Common myeloid progenitor, CD34-positive (primary cell): ENCODE data around the gene MAGEA11. TPM values are rescaled to one million over a fixed set of nuclear protein-coding genes. Genes with fewer than 3 reads are reported as not detected.
"Not testable (repeated sequence)": the region's sequence is repeated elsewhere in the genome, so short reads cannot be mapped to it uniquely, and the experiment has no call there.

ENCODE experiments used
- CTCF ChIA-PET: fragments of 350-600 bp; sonication (Branson Sonifier 250); formaldehyde crosslinking; loops from one replicate; lab custom pipeline; 2021; ENCODE audit warnings: antibody characterized with exemption; lab: Charles Lee
- POLR2A ChIA-PET: fragments of 350-600 bp; sonication (Branson Sonifier 250); formaldehyde crosslinking; loops from one replicate; lab custom pipeline; 2021; ENCODE audit warnings: antibody characterized with exemption; lab: Charles Lee
- DNase-seq, 3 donors: peaks; one replicate each; pipeline versions ENCODE4 v3.0.0 to v3.0.0-alpha.2; 2013
- H3K27ac ChIP-seq, 2 experiments: 1 replicate in 1 of 2; 2 replicates in 1 of 2; pipeline ENCODE4 v1.7.0; 2013; ENCODE audit warnings: inconsistent platforms in 2 of 2, low read length in 2 of 2, mild to moderate bottlenecking in 2 of 2, low read depth in 1 of 2, moderate library complexity in 1 of 2; ENCODE audit not compliant: severe bottlenecking in 2 of 2, insufficient read depth in 1 of 2, poor library complexity in 1 of 2
- H3K27me3 ChIP-seq, 5 experiments: replicated peaks in 2 of 5; 1 replicate in 3 of 5; 2 replicates in 2 of 5; pipeline versions ENCODE4 v1.6.1 to v1.7.0; 2013; ENCODE audit warnings: low read length in 4 of 5, mild to moderate bottlenecking in 2 of 5, moderate library complexity in 2 of 5, inconsistent platforms in 1 of 5; ENCODE audit not compliant: insufficient read depth in 5 of 5, control insufficient read depth in 4 of 5
- H3K36me3 ChIP-seq, 4 experiments: 1 replicate in 2 of 4; 2 replicates in 2 of 4; pipeline versions ENCODE4 v1.6.1 to v1.7.0; 2013; ENCODE audit warnings: low read length in 3 of 4, control low read depth in 1 of 4, mild to moderate bottlenecking in 1 of 4; ENCODE audit not compliant: control insufficient read depth in 4 of 4, insufficient read depth in 4 of 4
- H3K4me1 ChIP-seq, 4 experiments: 1 replicate in 3 of 4; 2 replicates in 1 of 4; pipeline versions ENCODE4 v1.6.1 to v1.7.1; 2013; ENCODE audit warnings: low read length in 3 of 4, mild to moderate bottlenecking in 3 of 4, control low read depth in 1 of 4, inconsistent platforms in 1 of 4, moderate library complexity in 1 of 4; ENCODE audit not compliant: control insufficient read depth in 4 of 4, insufficient read depth in 4 of 4; ENCODE audit errors: control extremely low read depth in 1 of 4
- H3K4me3 ChIP-seq, 7 experiments: 1 replicate in 4 of 7; 2 replicates in 3 of 7; pipeline versions ENCODE4 v1.5.1 to v1.7.0; 2013; ENCODE audit warnings: mild to moderate bottlenecking in 7 of 7, low read length in 6 of 7, moderate library complexity in 6 of 7, inconsistent platforms in 2 of 7, low read depth in 2 of 7, control low read depth in 1 of 7; ENCODE audit not compliant: insufficient read depth in 4 of 7, control insufficient read depth in 1 of 7; ENCODE audit errors: extremely low read depth in 1 of 7
- H3K9me3 ChIP-seq, 5 experiments: 1 replicate in 4 of 5; 2 replicates in 1 of 5; pipeline versions ENCODE4 v1.6.1 to v1.7.1; 2013; ENCODE audit warnings: low read length in 4 of 5, mild to moderate bottlenecking in 2 of 5, inconsistent platforms in 1 of 5, low read depth in 1 of 5, moderate library complexity in 1 of 5; ENCODE audit not compliant: control insufficient read depth in 4 of 5, insufficient read depth in 2 of 5; ENCODE audit errors: control extremely low read depth in 1 of 5
- WGBS: methylation state at CpG from one replicate; pipeline ENCODE4 v1.1.5; 2013; ENCODE audit not compliant: insufficient coverage; 5-methylcytosine and 5-hydroxymethylcytosine counted together
- polyA plus RNA-seq: library from polyadenylated mRNA; unstranded; fragments of 120-200 nt; gene quantifications from one replicate; pipeline ENCODE4 v1.2.1, GENCODE V29; 2013

MAGEA11 gene
- not detected for polyA plus RNA-seq

- H3K4me3 ChIP-seq = no peak within 1 kb of the TSS
- H3K36me3 ChIP-seq = no peaks in the 10 kb centered on the region
- no peak within 1 kb of the TSS for H3K27ac ChIP-seq
- 85% methylated on average over 8 of the region's 29 CpGs for WGBS
- no peaks in the 10 kb centered on the region for H3K9me3 ChIP-seq
- no peaks in the 10 kb centered on the region for H3K4me1 ChIP-seq
- DNase-seq = no peak
- ChIA-PET CTCF (no interaction called here), POLR2A (no interaction called here)
- H3K27me3 ChIP-seq = peaks cover 0 to 2% (median 0%) of the 10 kb centered on the region in 5 experiments
Measured at GRCh38 chrX:149711545-149712236, at the start of gene MAGEA11. MAGEA11 (plus strand) TSS chrX:149712060; CDS start chrX:149713160, 1,100 bp downstream.

- WGBS = no CpG with 5 or more reads among the region's 3 CpGs
- POLR2A ChIA-PET, H3K9me3 ChIP-seq, CTCF ChIA-PET, H3K4me1 ChIP-seq, H3K27me3 ChIP-seq, DNase-seq, H3K27ac ChIP-seq, H3K36me3 ChIP-seq, H3K4me3 ChIP-seq: not testable (repeated sequence)
Measured at GRCh38 chrX:149675088-149675487, 36.8 kb upstream of the MAGEA11 start.

GRCh38 chrX:149675554-149675953 is 36.3 kb upstream of the MAGEA11 start:
- H3K27me3 ChIP-seq, H3K36me3 ChIP-seq, H3K4me3 ChIP-seq, H3K9me3 ChIP-seq, POLR2A ChIA-PET, H3K4me1 ChIP-seq, DNase-seq, H3K27ac ChIP-seq, CTCF ChIA-PET: not testable (repeated sequence)
- no CpG with 5 or more reads among the region's 8 CpGs for WGBS

GRCh38 chrX:149679164-149679678 is 32.6 kb upstream of the MAGEA11 start:
- DNase-seq, POLR2A ChIA-PET, H3K9me3 ChIP-seq, CTCF ChIA-PET, H3K4me3 ChIP-seq, H3K36me3 ChIP-seq, H3K27me3 ChIP-seq, H3K27ac ChIP-seq, H3K4me1 ChIP-seq: not testable (repeated sequence)
- no CpG with 5 or more reads among the region's 4 CpGs for WGBS

- no peaks in the 10 kb centered on the region for H3K9me3 ChIP-seq
- H3K4me3 ChIP-seq = no peak overlapping the region
- WGBS = 73% methylated on average over 2 of the region's 2 CpGs
- ChIA-PET CTCF (no interaction called here), POLR2A (no interaction called here)
- H3K36me3 ChIP-seq = no peaks in the 10 kb centered on the region
- no peak for DNase-seq
- H3K4me1 ChIP-seq = no peaks in the 10 kb centered on the region
- no peaks in the 10 kb centered on the region for H3K27me3 ChIP-seq
- H3K27ac ChIP-seq = no peak overlapping the region
Measured at GRCh38 chrX:149681182-149681581, 30.7 kb upstream of the MAGEA11 start.

GRCh38 chrX:149682031-149682430 is 29.8 kb upstream of the MAGEA11 start:
- Histone ChIP-seq H3K27me3 (no peaks in the 10 kb centered on the region), H3K36me3 (no peaks in the 10 kb centered on the region), H3K9me3 (no peaks in the 10 kb centered on the region), H3K4me1 (no peaks in the 10 kb centered on the region), H3K4me3 (no peak overlapping the region), H3K27ac (no peak overlapping the region)
- ChIA-PET CTCF (no interaction called here), POLR2A (no interaction called here)
- DNase-seq = no peak
- WGBS = 89% methylated on average over 3 of the region's 3 CpGs

GRCh38 chrX:149682956-149683947 is 28.6 kb upstream of the MAGEA11 start:
- DNase-seq = no peak
- peaks cover 0 to 3% (median 0%) of the 10 kb centered on the region in 5 experiments for H3K27me3 ChIP-seq
- no peaks in the 10 kb centered on the region for H3K4me1 ChIP-seq
- H3K27ac ChIP-seq = no peak overlapping the region
- 63% methylated on average over 6 of the region's 9 CpGs for WGBS
- H3K36me3 ChIP-seq = no peaks in the 10 kb centered on the region
- POLR2A ChIA-PET = no interaction called here
- CTCF ChIA-PET = no interaction called here
- H3K9me3 ChIP-seq = no peaks in the 10 kb centered on the region
- no peak overlapping the region for H3K4me3 ChIP-seq
